Fibroblast of the aortic adventitia (primary cell): ENCODE data around the gene CARTPT. TPM values are rescaled to one million over a fixed set of nuclear protein-coding genes. Genes with fewer than 3 reads are reported as not detected.

ENCODE experiments used
- DNase-seq: peaks from one replicate; pipeline ENCODE4 v3.0.0-alpha.2; 2010; ENCODE audit warnings: low read depth
- H3K4me3 ChIP-seq: 2 replicates; pipeline ENCODE4 v1.5.1; 2011; ENCODE audit warnings: low read depth, mild to moderate bottlenecking, control low read depth, low read length, moderate library complexity
- total RNA-seq: library from RNA; depleted of rRNA; stranded (reverse); fragments of >200 nt; gene quantifications from 2 replicates; pipeline ENCODE4 v1.2.3, GENCODE V29; 2012; ENCODE audit warnings: low replicate concordance
- TF ChIP-seq, protein P1 (sequence below): IDR thresholded peaks from 2 replicates; pipeline ENCODE4 v1.5.1; 2011; ENCODE audit warnings: mild to moderate bottlenecking, low read length, control low read depth, inconsistent platforms; ENCODE audit not compliant: insufficient read depth

CARTPT gene
- total RNA-seq, 1 donor, result not detected

GRCh38 chr5:71731015-71731414 is 11.9 kb downstream of the CARTPT start:
- DNase-seq, result no peak
- no peak overlapping the region for H3K4me3 ChIP-seq
- TF ChIP-seq, protein P1, sequence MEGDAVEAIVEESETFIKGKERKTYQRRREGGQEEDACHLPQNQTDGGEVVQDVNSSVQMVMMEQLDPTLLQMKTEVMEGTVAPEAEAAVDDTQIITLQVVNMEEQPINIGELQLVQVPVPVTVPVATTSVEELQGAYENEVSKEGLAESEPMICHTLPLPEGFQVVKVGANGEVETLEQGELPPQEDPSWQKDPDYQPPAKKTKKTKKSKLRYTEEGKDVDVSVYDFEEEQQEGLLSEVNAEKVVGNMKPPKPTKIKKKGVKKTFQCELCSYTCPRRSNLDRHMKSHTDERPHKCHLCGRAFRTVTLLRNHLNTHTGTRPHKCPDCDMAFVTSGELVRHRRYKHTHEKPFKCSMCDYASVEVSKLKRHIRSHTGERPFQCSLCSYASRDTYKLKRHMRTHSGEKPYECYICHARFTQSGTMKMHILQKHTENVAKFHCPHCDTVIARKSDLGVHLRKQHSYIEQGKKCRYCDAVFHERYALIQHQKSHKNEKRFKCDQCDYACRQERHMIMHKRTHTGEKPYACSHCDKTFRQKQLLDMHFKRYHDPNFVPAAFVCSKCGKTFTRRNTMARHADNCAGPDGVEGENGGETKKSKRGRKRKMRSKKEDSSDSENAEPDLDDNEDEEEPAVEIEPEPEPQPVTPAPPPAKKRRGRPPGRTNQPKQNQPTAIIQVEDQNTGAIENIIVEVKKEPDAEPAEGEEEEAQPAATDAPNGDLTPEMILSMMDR, result no peak

DNA sequence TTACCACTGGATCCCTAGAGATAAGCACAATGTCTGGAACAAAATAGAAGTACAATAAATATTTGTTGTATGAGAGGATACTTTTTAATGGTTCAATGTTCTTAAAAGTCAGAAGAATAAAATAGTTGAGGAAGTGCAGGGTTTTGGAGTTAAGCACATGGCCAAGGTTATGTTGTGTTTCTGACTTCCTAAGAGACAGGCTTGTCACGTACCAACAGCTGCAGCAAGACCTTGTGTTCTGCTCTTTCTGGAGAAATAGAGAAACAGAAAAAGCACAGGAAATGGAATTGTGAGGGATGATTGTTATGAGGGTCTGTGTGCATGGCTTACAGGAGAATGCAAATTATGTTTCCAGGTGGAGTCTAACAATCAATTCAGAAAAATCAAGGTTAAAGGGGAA is 12.9 kb downstream of the CARTPT start:
- H3K4me3 ChIP-seq, result no peak overlapping the region
- no peak for DNase-seq
- TF ChIP-seq, protein P1, result no peak

DNA sequence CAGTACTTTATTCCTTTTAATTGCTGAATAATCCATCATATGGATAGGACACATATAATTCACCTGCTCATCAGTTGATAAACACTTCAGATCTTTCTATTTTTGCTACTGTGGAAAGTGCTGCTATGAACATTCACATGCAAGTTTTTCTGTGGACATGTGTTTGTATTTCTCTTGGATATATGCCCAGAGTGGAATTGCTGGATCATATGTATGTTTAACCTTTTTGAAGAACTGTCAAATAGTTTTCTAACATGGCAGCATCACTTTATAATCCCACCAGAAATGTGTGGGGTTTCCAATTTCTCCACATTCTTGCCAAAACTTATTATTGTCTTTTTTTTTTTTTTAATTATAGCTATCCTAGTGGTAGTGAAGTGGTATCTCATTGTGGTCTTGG is 15.1 kb downstream of the CARTPT start:
- no peak overlapping the region for H3K4me3 ChIP-seq
- DNase-seq, result no peak
- TF ChIP-seq, protein P1, result no peak

- TF ChIP-seq, protein P1, result no peak
- H3K4me3 ChIP-seq, result no peak overlapping the region
- DNase-seq, result no peak
These were observed 19.0 kb downstream of the CARTPT start for GRCh38 chr5:71737931-71738539.

DNA sequence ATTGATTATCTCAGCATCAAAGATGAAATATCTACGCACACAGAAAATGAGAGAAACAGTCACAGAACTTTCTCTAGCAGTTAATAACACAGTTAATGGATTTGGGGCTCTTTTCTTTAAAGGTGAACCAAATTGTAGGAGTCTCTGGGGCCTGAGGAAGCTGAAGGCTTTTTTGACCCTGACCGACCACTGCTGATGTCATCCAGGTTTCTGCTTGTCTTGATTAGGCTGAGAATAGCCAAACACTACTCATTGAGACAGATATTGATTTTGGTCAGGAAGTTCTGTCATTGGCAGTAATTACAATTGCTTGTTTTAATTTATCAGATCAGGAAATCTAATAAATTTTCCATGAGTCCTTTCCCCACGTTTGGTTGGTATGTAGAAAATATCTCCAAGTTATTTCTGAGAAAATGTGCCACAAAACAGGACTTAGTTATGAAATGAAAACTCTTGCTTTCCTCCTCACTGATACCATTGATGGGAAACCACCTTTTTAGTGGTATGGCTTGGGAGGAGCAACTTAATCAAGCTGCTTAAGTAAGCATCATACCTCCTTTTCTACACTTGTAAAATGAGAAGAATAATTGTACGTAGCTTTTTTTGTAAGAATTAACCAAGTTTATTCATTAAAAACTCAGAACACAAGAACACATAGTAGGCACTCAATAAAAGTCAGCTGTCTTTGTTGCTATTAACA is 19.7 kb downstream of the CARTPT start:
- no peak for DNase-seq
- TF ChIP-seq, protein P1, result no peak
- no peak overlapping the region for H3K4me3 ChIP-seq

DNA sequence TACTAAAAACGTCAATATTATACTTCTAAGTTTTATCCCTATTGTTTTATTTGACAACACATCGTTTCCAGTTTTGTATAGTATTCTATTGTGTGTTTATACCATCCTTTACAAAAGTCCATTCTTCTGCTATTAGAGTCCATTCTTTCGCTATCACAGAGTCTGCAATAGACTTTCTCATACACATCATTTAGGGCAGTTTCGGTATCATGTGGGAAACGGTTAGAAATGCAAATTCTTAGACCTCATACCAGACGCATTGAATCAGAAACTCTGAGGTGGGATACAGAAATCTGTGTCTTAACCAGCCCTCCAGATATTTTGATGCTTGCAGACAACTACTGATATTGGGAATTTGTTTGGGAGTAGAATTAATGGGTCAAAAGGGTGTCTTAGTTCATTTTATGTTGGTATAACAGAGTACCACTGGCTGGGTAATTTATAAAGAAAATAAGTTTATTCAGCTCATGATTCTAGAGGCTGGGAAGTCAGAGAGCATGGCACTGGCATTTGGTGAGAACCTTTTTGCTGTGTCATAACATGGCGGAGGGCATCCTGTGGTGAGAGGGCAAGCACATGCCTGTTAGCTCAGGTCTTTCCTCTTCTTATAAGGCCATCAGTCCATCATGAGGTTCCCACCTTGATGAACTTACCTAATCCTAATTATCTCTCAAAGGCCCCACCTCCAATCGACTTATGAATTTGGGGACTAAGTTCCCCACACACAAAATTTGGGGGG is 21.1 kb downstream of the CARTPT start:
- H3K4me3 ChIP-seq, result no peak overlapping the region
- no peak for DNase-seq
- TF ChIP-seq, protein P1, result no peak
